Measurements from ENCODE around the gene SLCO2B1.

DNA sequence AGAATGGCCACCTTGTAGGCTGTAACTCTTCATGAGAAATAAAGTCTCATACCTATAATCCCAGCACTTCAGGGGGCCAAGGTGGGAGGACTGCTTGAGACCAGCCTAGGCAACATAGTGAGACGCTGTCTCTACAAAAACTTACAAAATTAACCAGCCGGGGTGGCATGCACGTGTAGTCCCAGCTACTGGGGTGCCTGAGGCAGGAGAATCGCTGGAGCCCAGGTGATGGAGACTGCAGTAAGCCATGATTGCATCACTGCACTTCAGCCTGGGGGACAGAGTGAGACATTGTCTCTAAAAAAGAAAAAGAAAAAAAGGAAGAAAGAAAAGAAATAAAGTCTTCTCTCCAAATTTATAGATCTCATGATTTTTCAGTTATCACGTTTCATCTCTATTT lies 4.2 kb upstream of the SLCO2B1 start:
- no peak for TF ChIP-seq HDGF (IDR thresholded peaks at IDR 0.05; ENCODE audit: borderline replicate concordance)
- TF ChIP-seq FOXM1 (IDR thresholded peaks at IDR 0.05; ENCODE audit: borderline replicate concordance) = no peak
- TF ChIP-seq SP1 (IDR thresholded peaks at IDR 0.05) = no peak
- TF ChIP-seq TARDBP (IDR thresholded peaks at IDR 0.05) = no peak
- TF ChIP-seq ARNT (IDR thresholded peaks at IDR 0.05) = no peak
- TF ChIP-seq BHLHE40 (IDR thresholded peaks at IDR 0.05; ENCODE audit: borderline replicate concordance) = no peak
- TF ChIP-seq NFRKB (IDR thresholded peaks at IDR 0.05) = no peak
- no peak for TF ChIP-seq FOXK2 (IDR thresholded peaks at IDR 0.05)
- TF ChIP-seq, protein P1, sequence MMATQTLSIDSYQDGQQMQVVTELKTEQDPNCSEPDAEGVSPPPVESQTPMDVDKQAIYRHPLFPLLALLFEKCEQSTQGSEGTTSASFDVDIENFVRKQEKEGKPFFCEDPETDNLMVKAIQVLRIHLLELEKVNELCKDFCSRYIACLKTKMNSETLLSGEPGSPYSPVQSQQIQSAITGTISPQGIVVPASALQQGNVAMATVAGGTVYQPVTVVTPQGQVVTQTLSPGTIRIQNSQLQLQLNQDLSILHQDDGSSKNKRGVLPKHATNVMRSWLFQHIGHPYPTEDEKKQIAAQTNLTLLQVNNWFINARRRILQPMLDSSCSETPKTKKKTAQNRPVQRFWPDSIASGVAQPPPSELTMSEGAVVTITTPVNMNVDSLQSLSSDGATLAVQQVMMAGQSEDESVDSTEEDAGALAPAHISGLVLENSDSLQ (IDR thresholded peaks at IDR 0.05) = no peak
- no peak for TF ChIP-seq FOXA1 (IDR thresholded peaks at IDR 0.05)
- TF ChIP-seq CTBP1 (IDR thresholded peaks at IDR 0.05; ENCODE audit: borderline replicate concordance) = no peak
- TF ChIP-seq ELF4 (IDR thresholded peaks at IDR 0.05) = no peak
